H1 (cell line): Measurements from ENCODE around the gene CDK10. TPM values are rescaled to one million over a fixed set of nuclear protein-coding genes. Genes with fewer than 3 reads are reported as not detected.

ENCODE experiments used
- JUN ChIP-seq: IDR thresholded peaks from 2 replicates; pipeline ENCODE4 v1.6.1; 2011; ENCODE audit warnings: low read depth, mild to moderate bottlenecking, improper control_type of control experiment, low read length
- KDM5A ChIP-seq: fragments of 200-600 bp; IDR thresholded peaks from 2 replicates; pipeline ENCODE4 v1.7.1; 2012; ENCODE audit warnings: mild to moderate bottlenecking, low read length, inconsistent platforms, mixed read lengths
- polyA plus RNA-seq, 7 experiments: library from polyadenylated mRNA; depleted of rRNA in 3 of 7; stranded (reverse) in 5 of 7; unstranded in 2 of 7; fragments of >200 nt in 5 of 7; fragments of 200-250 nt in 2 of 7; gene quantifications; 1 replicate in 5 of 7; 2 replicates in 1 of 7; 4 replicates in 1 of 7; pipeline versions ENCODE4 v1.2.1 to v1.2.3, GENCODE V29; 2011 to 2013; ENCODE audit warnings: missing spikeins in 2 of 7, mixed read lengths in 2 of 7
- total RNA-seq: library from RNA; stranded (reverse); fragmentation: NEBNext Ultra II Directional; extraction: Animal tissue kit (Norgen Biotek cat#: 25700); gene quantifications from 2 replicates; pipeline ENCODE4 v1.2.1, GENCODE V29; 2021
- TF ChIP-seq, protein P1 (sequence below): fragments of 300-600 bp; sonication (generic); IDR thresholded peaks from 2 replicates; pipeline ENCODE4 v1.7.1; 2012; ENCODE audit warnings: low read length, moderate library complexity, mild to moderate bottlenecking, inconsistent platforms; ENCODE audit not compliant: insufficient replicate concordance

CDK10 gene
- total and polyA plus RNA-seq, 2 of the 8 experiments (the other 6 are each of a cell fraction or from before 2014, with no cell fraction given), result 49.5 to 83.9 TPM

- TF ChIP-seq, protein P1, sequence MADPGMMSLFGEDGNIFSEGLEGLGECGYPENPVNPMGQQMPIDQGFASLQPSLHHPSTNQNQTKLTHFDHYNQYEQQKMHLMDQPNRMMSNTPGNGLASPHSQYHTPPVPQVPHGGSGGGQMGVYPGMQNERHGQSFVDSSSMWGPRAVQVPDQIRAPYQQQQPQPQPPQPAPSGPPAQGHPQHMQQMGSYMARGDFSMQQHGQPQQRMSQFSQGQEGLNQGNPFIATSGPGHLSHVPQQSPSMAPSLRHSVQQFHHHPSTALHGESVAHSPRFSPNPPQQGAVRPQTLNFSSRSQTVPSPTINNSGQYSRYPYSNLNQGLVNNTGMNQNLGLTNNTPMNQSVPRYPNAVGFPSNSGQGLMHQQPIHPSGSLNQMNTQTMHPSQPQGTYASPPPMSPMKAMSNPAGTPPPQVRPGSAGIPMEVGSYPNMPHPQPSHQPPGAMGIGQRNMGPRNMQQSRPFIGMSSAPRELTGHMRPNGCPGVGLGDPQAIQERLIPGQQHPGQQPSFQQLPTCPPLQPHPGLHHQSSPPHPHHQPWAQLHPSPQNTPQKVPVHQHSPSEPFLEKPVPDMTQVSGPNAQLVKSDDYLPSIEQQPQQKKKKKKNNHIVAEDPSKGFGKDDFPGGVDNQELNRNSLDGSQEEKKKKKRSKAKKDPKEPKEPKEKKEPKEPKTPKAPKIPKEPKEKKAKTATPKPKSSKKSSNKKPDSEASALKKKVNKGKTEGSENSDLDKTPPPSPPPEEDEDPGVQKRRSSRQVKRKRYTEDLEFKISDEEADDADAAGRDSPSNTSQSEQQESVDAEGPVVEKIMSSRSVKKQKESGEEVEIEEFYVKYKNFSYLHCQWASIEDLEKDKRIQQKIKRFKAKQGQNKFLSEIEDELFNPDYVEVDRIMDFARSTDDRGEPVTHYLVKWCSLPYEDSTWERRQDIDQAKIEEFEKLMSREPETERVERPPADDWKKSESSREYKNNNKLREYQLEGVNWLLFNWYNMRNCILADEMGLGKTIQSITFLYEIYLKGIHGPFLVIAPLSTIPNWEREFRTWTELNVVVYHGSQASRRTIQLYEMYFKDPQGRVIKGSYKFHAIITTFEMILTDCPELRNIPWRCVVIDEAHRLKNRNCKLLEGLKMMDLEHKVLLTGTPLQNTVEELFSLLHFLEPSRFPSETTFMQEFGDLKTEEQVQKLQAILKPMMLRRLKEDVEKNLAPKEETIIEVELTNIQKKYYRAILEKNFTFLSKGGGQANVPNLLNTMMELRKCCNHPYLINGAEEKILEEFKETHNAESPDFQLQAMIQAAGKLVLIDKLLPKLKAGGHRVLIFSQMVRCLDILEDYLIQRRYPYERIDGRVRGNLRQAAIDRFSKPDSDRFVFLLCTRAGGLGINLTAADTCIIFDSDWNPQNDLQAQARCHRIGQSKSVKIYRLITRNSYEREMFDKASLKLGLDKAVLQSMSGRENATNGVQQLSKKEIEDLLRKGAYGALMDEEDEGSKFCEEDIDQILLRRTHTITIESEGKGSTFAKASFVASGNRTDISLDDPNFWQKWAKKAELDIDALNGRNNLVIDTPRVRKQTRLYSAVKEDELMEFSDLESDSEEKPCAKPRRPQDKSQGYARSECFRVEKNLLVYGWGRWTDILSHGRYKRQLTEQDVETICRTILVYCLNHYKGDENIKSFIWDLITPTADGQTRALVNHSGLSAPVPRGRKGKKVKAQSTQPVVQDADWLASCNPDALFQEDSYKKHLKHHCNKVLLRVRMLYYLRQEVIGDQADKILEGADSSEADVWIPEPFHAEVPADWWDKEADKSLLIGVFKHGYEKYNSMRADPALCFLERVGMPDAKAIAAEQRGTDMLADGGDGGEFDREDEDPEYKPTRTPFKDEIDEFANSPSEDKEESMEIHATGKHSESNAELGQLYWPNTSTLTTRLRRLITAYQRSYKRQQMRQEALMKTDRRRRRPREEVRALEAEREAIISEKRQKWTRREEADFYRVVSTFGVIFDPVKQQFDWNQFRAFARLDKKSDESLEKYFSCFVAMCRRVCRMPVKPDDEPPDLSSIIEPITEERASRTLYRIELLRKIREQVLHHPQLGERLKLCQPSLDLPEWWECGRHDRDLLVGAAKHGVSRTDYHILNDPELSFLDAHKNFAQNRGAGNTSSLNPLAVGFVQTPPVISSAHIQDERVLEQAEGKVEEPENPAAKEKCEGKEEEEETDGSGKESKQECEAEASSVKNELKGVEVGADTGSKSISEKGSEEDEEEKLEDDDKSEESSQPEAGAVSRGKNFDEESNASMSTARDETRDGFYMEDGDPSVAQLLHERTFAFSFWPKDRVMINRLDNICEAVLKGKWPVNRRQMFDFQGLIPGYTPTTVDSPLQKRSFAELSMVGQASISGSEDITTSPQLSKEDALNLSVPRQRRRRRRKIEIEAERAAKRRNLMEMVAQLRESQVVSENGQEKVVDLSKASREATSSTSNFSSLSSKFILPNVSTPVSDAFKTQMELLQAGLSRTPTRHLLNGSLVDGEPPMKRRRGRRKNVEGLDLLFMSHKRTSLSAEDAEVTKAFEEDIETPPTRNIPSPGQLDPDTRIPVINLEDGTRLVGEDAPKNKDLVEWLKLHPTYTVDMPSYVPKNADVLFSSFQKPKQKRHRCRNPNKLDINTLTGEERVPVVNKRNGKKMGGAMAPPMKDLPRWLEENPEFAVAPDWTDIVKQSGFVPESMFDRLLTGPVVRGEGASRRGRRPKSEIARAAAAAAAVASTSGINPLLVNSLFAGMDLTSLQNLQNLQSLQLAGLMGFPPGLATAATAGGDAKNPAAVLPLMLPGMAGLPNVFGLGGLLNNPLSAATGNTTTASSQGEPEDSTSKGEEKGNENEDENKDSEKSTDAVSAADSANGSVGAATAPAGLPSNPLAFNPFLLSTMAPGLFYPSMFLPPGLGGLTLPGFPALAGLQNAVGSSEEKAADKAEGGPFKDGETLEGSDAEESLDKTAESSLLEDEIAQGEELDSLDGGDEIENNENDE, result no peak
- TF ChIP-seq JUN (no peak), KDM5A (no peak)
These were observed 42.8 kb downstream of the CDK10 start (continued) for GRCh38 chr16:89729293-89729692.
